Measurements from ENCODE around the gene PRR19.
"Not testable (repeated sequence)": the region's sequence is repeated elsewhere in the genome, so short reads cannot be mapped to it uniquely, and the experiment has no call there.

The PRR19 gene, protein sequence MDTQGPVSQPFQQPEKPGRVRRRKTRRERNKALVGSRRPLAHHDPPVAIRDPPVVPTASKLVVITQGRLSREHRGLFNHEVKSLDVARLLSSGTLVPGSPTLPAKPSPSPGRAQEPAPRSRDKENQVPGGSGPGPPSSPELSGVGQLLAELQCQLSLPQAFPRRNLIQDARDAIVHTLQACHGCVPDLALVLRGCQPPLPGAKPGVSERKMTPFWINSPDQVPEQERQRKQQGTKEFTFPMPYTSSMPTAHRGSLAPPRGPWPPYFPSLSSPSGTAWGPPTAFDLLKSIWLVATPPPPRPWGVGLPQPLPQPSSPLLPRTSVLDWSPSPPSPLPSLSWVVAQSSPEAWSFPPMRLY

DNA sequence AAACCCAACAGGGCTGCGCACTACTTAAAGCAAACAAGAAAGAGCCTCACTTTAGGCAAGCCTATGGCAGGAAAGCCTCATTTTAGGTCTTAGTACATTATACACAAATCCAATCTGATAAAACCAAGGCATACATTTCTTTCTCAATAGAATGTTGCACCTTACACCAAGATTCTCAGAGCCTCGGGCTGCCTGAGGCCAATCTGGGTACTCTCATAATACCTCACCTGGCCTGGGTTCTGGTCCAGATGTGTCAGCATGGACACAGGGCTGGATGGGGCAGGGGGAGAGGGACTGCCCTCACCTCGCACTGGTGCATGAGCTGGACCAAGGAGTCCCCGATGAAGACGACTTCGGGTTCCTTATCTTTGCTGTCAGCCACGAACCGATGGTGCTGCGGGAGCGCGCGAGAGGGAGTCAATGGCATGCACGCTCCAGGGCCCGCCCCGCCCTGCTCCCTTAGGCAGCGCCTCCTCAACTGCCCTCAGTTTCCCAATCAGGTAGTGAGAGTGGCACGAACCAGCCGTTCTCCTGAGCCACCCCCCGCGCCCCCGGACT, at the start of gene PRR19:
Gene PRR19 (plus strand): TSS at position 487 of the 558 bp plus-strand sequence. CDS start 7,453 bp downstream, outside the sequence.
- DNase-seq (ENCODE audit: low read depth in 2 of 2), result no peak

GRCh38 chr19:42252365-42253244, 49.3 kb upstream of the PRR19 start:
- DNase-seq (ENCODE audit: low read depth in 2 of 2), result no peak

GRCh38 chr19:42253245-42254088, 48.5 kb upstream of the PRR19 start:
- DNase-seq (ENCODE audit: low read depth in 2 of 2), result peak; percentile 55 to 60

GRCh38 chr19:42254089-42254849, 47.7 kb upstream of the PRR19 start:
- peak; percentile 63 to 74 for DNase-seq (ENCODE audit: low read depth in 2 of 2)

- peak; percentile 89 to 91 for DNase-seq (ENCODE audit: low read depth in 2 of 2)
Observed at GRCh38 chr19:42254850-42255765, 46.8 kb upstream of the PRR19 start, which contains the start of gene ERF. Gene ERF, minus strand, starts transcription at chr19:42255128. Its CDS starts 129 bp downstream, at chr19:42254999.

GRCh38 chr19:42255766-42256745, 45.9 kb upstream of the PRR19 start:
- DNase-seq (ENCODE audit: low read depth in 2 of 2), result no peak

DNA sequence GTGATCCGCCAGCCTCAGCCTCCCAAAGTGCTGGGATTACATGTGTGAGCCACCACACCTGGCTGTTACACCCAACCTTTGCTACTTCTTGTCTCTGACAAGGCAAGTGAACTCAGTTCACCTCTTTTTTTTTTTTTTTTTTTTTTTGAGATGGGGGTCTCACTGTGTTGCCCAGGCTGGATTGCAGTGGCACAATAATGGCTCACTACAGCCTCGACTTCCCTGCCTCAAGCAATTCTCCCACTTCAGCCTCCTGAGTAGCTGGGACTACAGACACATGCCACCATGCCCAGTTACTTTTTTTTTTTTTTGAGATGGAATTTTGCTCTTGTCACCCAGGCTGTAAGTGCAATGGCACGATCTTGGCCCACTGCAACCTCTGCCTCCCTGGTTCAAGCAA, 44.1 kb upstream of the PRR19 start:
- not testable (repeated sequence) for DNase-seq (ENCODE audit: low read depth in 2 of 2)

GRCh38 chr19:42261763-42262162, 40.2 kb upstream of the PRR19 start:
- DNase-seq (ENCODE audit: low read depth in 2 of 2), result no peak

GRCh38 chr19:42266105-42266504, 35.8 kb upstream of the PRR19 start:
- DNase-seq (ENCODE audit: low read depth in 2 of 2), result not testable (repeated sequence)

- not testable (repeated sequence) for DNase-seq (ENCODE audit: low read depth in 2 of 2)
Observed at GRCh38 chr19:42266928-42267603, 34.9 kb upstream of the PRR19 start.

DNA sequence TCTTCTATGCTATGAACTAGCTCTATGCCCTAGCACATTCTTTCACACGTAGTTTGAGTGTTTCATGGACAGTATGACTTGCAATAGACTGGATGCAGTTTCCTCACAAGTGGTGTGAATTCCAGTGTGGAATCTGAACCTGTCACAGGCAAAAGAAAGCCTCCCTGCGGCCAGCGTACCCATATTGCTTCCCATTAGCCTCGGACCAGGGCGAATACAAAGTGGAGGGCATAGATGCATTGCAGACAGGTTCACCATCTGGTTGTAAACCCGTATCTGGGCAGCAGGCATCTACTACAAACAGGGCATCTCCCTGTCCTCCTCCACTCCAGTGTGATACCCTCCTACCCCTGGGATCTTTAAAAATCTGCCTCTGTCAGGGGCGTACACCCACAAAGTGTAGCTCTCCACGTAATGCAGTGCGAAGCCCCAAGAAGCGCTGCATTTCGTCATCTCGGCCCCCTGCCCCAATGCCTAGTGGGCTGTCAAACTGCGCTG, 34.2 kb upstream of the PRR19 start:
- no peak for DNase-seq (ENCODE audit: low read depth in 2 of 2)

DNA sequence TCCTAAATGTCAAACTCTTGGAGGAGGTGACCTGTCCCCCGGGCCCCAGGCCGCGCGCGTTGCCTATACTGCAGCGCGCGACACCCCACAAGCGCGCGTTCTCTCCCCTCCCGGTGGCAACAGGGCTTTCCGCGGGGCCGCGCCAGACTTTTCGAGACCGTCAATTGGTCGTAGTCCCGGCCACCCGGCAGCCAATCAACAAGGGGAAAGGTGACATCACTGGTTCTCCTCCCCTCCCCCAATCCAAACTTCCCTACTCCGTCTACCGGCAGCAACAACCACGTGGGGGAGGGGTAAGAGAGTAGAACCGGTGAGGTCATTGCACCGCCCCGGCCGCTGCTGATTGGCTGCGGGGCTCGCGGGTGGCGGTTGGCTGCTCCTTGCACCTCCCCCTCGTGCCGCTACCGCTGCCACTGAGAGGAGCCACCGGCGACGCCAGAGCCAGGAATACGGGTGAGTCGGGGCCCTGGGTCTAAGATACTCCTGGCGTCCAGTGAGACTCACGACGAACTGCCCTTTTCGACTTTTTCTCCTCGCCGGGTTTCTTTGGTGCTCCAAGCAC, 33.7 kb upstream of the PRR19 start:
- DNase-seq (ENCODE audit: low read depth in 2 of 2), result peak; percentile 93 to 98

DNA sequence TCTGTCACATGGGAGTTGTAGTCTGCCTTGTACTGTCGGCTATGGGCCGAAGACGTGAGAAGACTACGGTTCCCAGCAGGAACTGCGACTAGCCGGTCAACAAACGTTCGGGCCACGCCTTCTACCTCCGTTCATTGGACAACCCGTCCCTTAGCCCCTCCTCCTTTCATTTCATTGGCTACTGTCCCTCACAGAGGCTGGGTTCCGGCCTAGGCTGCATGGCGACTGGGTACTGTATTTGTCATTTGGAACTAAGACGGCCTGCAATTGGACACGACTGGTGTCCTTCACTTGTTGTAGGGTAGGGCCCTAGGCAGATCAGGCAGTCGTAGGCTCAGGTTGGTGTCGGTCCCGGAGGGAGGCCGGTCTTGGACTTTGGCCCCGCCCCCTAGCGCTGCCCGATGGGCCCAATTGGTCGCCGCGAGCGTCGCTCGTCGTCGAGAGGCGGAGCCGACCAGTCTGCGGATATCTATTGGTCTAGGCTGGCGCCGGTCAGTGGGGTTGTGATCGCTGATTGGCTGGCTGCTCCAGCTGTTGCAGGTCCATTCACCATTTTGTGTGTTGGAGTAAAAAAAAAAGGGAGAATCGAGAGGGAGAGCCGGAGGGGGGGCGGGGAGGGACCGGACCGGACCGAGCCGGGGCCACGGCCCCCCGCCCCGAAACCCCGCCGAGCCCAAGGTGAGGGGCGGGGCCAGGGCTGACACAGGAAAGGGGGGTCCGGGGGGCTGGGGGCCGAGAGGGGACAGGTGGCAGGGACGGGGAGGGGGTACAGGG, 33.0 kb upstream of the PRR19 start, which contains the start of gene CIC:
Gene CIC (plus strand): TSS at position 549 of the 774 bp plus-strand sequence. CDS start 2,532 bp downstream, outside the sequence.
- peak; percentile 98 to 99 for DNase-seq (ENCODE audit: low read depth in 2 of 2)

DNA sequence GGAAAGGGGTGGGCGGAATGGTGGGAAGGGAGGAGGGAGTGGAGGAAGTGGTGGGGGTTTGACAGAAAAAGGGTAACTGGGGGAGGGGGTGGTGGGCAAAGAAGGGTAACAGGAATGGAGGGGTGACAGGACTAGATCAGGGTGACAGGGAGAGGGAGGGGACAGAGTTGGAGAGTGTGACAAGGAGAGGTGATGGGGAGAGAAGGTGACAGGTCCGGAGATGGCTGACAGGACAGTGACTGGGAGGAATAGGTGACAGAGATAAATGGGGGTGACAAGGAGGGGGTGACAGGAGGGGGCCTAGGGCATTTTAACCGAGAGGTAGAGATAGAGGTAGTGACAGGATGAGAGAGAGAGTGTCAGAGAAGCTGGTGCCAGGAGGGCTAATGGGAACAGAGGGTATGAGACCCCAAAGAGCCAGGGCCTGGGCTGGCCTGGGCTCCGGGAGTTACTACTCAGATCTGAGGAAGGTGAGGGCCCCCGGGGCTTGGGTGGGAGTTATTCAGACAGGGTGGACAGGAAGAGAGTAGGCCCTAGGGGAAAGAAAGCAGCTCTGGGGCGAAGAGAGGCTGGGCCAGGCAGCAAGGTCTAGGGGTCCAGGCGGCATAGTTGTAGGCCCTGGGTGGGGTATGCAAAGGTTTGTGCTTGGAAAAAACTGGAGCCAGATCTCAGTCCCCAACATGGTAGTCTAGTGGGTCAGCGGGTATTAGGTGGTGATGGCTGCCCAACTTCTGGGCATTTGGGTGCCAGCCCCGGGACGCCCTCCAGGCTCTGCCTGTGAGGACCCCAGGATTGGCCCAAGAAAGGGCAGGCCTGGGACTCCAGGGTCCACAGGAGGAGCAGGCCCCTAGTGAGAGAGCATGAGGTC, 32.2 kb upstream of the PRR19 start:
- no peak for DNase-seq (ENCODE audit: low read depth in 2 of 2)

DNA sequence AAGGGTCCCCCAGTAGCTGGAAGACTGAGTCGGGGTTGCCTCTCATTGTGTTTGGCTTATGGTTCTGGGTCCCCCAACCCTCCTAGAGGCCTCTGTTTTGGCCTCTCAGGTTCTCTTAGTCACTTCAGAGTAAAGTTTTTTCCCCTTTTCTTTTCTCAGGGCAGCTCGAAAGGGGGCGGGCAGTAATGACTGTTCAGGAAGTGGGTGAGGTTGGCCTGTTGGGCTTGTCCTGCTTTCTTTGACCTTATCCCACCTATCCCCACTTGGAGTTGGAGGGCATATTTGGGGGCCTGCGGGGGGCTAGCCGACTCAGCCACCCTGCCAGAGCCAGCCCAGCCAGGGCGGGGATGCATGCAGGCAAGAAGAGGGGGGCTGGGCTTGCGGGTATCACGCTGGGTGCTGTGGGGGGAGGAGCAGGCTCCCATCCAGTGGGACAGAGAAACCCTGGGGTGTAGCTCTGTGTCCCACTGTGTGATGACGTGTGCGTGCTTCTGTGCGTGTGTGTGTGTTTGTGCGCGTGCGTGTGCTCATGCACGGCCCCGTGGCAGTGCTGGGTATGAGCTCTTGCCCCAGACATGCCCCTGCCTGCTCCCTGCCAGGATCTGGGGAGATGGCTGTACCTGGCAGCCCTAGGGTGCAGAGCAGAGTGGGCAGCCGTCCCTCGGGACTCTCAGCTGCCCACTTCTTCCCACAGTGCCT, 31.4 kb upstream of the PRR19 start:
- peak; percentile 42 to 70 for DNase-seq (ENCODE audit: low read depth in 2 of 2)

All from stimulated activated CD4-positive, alpha-beta T cell treated with anti-CD3 and anti-CD28 coated beads, Interleukin-4, amount 100 ng/mL, for 48 hours (primary cell).